Activated CD4-positive, alpha-beta T cell treated with anti-CD3 and anti-CD28 coated beads, Interleukin-2, Interleukin-4, amounts not matched to agents 100 ng/mL and 50 ng/mL, durations not matched to agents 16 hours and 8 hours (primary cell): Measurements from ENCODE around the gene FECH.

Experiments used
- DNase-seq: peaks from one replicate; pipeline ENCODE4 v3.0.0-alpha.2; 2020; ENCODE audit warnings: low spot score

FECH gene

DNA sequence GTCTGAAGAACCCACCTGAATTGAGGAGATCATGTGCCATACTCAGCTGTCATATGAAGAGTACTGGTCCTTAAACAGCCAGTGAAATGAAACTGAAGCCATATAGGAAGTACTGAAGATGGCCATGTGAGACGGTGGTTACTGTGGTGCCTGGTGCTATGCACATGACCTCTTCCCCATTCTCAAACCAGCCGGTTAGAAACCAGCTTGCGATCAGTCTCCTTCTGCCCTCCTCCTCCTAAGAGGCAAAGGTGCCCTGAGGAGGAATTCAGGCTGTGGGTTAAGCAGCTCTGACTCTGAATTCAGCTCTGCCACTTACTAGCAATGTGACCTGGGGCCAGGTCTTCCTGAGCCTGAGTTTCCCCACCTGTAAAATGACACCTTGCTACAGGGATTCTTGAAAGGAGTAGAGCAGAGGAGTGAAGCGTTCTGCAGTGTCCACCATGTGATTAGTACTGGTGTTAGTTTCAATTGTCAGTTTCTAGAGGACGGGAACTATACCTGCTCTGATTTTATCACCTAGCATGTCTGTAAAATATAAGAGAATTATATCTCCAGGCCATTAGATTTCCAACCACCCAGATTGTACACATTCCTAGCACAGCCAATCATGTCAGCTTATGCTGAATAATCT lies 5.1 kb downstream of the FECH start:
- no peak for DNase-seq

DNA sequence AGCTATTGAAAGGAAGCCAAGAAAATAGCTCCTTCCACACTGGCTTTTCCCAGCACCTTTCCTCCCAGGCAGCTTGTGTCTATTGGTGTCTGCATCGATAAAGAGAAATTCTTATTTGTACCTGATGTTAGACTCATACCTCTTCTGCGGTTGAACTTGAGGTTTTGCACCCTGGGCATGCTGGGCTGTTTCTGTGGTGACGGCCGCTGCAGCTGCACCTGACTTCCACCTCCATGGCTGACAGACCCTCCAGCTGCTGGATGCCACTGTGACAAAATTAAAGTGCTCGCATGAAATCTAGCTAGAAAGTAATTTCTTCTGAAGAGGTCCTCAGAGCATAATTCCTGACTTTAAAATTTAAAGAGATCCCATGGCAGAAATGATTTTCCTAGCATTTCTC lies 6.6 kb downstream of the FECH start:
- DNase-seq, result peak; percentile 14

DNA sequence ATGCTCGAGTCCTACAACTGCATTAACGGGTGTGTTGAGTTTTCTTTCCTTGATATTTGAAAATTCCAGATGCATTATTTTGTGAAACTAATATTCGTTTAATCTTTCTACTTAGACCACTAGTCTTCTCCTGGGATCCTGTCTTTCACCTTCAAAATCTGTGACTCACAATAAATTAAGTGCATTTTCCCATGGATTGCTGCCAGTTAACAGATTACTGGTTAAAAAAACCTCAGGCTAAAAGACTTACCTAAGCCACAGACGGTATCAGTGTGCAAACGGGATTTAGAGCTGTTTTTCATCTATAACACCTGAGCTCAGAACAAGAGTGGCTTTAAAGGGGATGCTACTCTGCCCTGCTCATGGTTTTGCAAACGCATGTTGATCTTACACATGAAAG lies 10.2 kb downstream of the FECH start:
- no peak for DNase-seq

DNA sequence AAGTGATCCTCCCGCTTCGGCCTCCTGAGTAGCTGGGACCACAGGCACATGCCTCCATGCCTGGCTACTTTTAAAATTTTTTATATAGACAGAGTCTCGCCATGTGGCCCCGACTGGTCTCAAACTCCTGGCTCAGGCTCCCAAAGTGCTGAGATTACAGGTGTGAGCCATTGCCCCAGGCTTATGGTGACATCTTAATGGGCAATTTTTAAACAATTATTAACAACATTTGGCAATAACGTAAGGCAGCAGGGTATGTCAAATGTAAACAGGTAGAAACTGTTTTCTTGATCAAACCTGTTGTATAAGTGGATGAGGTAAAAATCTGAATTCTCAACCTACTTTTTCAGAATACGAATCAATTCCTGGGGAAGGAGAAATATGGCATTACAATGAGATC lies 11.0 kb downstream of the FECH start:
- no peak for DNase-seq

DNA sequence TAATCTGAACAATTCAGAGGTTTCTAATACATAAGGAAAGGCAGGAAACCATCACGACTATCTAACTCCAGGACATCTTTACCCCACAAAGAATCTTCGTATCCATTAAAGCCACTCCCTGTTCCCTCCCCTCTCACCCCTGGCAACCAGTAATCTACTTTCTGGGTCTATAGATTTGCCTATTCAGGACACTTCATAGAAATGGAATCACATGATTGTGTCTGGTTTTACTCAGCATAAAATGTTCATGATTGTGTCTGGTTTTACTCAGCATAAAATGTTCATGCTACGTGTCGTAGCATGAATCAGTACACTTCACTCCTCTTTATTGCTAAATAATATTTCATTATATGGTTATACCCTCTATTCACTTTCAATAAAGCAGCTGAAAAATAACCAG lies 11.6 kb downstream of the FECH start:
- no peak for DNase-seq

DNA sequence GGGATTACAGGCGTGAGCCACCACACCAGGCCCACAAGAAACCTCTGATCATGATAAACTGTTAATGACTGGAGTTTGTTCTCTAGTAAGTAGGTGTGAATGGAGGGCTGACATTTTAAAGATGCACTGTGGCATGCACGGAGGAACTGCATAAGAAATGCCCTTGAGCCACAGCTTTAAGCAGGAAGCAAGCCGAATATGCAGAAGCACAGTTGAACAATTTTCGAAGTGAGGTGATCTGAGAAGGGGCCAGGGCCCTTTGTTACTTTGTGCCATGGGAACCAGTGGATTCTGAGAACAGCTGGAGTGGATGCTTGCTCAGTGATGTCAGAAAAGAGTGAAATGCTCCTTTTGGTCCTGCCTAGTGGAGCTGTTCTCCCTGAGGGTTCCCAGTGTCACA lies 16.3 kb downstream of the FECH start:
- DNase-seq, result no peak

DNA sequence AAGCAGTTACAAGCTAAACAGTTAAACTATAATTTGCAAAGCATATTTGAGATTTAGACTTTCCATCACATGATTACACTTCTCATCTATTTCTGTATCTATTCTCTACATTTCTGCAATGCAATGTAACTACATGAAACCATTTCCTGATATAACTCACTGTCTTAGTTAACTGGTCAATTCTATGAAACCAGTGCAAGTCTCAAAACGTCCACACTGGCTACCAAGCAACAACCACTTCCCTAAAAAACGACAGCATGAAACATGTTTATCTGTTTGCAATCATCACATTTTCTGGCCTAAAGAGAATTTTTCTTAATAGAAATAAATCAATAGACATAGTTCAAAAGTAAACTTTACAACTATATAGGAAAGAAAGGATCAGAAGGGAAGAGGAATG lies 17.4 kb downstream of the FECH start:
- no peak for DNase-seq

DNA sequence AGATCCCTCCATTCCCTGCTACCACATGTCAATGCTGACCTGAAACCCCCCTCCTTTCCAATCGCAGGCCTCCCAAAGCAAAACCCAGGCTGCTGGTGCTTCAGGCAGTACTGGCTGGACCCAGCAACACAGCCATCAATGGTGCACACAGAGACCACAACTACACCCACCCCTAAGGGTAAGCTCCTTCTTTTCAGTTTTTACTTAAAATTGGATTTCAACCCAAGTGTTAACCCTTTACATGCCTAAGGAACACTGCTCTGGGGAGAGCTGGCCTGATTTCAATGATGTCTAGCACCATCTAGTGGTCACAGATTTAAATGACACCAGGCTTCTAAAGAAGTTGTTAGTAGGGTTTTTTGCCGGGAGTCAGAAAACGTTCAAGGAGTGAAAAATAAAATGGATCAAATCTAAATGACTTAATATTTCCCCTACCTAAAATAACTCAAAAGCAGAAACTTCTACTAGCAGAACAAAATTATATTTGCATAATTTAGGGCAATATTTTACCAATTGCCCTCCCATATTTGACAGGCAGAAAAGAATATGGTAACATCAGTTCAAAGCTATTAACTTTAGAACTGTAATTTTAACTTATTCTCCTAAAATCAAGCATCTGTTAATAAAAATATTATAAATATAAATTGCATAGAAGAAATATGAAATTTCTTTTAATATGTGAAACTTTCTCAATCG lies 24.6 kb downstream of the FECH start:
- peak; percentile 68 for DNase-seq

DNA sequence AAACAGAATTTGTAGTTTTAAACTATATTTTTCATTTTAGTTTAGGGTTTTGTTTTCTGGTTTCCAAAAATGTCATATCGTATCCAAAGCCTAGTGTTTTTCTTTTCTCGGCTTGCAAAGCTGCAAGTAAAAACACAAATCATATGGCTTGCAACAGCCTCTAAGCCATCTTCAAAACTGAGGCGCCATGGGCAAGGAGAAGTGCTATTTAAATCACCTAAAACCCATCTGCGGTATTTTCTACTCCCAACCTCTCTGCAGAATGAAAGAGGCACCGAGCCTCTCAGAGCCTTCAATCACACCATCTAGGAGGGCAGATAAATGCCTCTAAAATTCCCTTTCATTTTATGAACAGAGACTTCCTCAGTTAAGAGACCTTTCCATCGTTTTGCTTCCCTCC lies 25.2 kb downstream of the FECH start:
- no peak for DNase-seq

DNA sequence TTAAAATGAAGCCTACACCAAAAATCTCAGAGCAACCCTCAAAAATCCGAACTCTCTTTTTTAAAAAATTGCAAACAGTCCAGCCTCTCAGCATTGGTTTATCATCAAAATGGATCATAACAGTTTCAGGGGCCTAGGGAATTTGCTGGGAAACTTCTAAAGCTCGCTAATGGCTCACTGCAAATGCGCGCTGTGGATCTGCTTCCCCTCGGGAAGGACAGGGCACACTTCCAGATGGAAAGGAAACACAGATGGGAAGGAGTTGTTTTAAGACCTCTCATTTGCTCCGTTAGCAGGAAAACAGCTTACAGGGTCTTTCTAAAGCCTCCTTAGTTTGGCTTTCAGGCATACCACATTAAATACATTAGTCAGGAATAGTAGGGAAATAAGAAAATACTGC lies 27.2 kb downstream of the FECH start:
- no peak for DNase-seq

DNA sequence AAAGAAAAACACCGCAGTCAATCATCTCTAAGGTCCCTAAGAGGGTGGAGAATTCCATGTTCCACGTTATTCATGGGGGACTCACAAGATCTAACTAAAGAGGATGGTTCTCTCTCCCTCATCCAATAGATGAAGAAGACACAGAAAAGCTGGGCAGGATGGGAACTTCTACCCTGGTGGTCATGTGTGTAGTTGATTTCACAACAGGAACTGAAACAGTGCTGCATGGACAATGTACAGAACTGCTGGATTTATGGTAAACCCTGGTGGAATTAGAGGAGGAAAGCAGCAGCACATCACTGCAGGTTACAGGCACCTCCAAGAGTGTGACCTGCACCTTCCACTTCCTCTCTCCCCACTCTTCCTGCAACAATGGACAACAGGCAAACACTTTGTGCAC lies 31.4 kb downstream of the FECH start:
- no peak for DNase-seq

DNA sequence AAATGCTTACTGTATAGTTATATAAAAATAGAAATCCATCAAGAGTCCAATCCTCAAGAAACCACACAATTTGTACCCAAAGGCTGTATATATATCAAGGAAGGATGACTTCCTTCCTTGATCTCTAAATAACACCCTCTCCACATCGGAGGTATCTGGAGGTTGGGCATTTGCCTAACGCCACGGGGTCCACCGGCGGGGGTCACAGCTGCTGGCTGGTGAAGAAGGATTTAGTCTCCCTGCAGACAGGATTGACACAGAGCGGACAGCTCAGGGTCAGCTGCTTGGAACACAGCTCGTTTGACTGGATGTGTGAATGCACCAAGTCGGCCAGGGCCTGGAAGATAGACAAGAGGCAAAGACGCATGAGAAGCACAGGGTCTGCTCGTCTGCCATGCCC lies 36.0 kb downstream of the FECH start:
- DNase-seq, result no peak

DNA sequence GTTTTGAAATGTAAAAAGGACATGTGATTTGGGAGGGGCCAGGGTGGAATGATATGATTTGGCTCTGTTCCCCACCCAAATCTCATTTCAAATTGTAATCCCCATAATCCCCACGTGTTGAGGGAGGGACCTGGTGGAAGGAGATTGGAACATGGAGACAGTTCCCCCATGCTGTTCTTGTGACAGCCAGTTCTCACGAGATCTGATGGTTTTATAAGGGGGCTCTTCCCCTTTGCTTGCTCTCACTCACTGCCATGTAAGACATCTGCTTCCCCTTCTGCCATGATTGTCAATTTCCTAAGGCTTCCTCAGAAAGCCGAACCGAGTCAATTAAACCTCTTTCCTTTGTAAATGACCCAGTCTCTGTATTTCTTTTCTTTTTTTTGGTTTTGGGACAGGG lies 39.2 kb downstream of the FECH start:
- DNase-seq, result no peak

DNA sequence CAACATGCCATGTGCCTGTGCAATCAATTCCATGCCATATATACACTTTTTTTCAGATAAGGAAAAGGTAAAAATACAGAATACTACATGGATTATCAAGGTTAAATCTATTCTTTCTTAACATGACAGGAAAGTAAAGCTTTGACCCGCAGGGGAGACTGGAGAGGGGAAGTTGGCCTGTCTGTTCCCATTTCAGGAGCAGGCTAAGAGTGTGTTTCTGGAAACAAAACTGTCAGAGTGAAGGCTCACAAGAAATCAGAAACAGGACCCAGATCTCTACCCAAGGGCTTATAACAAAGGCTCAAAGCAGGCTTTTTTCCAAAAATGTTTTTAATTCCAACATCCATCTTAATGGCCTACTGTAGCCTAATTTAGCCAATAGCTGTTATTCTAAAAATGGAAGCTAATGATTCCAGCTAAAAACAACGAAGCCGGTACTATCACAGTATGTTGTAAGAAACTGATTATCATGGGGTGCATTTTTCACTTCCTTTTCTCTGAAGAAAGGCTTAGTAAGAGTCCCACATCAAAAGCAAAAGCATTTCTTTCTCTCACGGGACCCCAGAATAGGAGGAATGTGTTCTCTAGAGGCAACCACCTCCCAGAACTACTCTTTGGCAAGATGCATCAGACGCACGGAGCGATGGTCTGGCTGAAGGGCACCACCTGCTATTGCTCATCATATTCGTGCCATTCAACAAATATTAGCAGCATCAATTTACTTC lies 41.4 kb downstream of the FECH start:
- no peak for DNase-seq

DNA sequence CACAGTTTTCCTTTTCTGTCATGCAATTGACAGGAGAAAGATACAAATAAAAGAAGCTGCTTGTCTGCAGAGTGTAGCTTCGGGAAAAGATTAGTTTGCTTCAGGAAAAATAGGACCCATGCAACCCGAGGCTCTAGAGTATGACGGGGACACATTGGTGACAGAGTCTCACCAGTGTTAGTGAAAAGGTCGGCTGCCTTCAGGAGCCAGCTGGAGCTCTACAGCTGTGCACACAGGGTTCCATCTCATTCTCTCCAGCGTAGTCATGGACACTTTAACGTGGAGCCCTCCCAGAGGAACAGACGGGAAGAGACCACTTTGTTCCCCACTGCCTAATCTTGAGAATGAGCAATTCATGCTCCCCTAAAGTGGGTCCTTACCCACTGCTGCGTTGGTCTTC lies 42.9 kb downstream of the FECH start:
- no peak for DNase-seq

DNA sequence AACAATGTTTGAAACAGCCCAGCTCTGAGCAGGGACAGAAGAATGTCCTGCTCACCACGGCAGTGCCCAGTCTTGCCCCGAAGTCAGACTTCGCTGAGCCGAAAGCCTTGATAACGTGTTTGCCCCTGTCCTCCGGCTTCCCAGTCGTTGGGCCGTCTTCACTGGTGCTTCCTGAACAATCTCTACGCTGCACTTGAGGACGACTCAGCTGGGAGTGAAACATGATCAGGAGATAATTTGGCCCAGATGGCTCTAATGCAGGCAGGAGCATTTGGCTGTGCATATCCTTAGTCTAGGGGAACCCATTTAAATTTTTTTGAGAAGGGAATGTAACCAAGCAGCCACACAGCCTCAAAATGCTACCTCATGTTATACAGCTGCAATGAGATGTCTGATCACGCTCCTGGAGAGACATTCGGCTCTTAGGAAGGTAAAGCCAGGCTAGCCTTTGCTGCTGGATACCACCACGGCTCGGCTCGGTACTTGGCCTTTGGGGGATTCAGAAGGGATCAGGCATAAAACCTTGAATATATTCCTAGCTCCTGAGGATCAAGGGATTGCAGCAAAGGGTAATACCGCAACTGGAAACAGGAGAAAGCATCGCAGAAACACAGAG lies 43.6 kb downstream of the FECH start:
- no peak for DNase-seq

DNA sequence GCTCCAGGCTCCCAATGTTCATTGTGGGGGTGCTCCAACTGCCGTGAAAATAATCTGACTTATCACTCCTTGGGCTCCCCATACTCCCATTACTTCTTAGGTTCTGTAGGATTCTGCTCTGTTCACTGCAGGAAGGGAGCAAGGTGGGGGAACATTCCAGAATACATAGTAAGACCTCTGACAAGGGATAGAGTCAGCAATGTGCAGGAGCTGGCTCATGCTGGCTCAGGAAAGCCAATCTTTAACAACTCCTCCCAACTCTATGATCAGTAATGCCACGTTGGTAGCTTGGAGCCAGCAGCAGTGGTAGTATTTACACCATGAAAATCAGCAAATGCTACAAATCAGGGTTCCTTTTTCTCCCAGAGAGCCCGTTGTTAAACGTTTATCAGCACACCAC lies 44.4 kb downstream of the FECH start:
- DNase-seq, result no peak

DNA sequence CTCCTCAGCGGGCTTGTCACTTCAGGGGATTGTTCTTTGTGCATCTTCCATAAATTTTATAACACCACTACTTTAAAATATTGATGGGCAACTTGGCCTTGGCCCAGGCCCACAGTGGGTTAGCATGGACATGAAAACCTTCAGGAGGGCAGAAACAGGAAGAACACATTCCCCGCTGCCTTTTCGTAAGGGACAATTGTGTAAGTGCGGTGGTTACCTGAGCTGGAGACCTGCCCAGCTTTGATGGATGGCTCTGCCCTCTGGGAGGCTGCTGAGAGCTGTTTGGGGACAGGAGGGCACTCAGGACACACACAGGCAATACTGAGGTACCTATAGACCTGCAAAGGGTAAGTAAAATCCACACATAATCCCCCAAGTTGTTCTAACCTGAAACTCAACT lies 46.8 kb downstream of the FECH start:
- no peak for DNase-seq

DNA sequence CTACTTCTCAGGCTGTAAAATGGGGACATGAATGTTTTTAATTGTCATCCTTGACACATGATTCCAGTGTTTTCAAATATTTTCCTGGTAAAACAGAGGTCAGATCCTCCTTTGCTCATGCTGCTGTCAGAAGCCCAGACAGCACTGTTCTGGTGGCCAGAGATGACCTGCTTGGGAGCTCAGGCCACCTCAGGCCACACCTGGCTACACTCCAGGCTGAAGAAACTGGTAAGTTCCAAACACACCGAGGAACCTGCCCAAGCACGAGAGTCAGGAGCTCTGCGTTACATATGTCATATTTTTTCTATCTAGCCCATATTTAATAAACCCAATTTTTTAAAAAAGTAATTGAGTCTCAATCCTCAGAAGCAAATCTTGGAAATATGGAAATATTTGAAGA lies 47.9 kb downstream of the FECH start:
- no peak for DNase-seq

DNA sequence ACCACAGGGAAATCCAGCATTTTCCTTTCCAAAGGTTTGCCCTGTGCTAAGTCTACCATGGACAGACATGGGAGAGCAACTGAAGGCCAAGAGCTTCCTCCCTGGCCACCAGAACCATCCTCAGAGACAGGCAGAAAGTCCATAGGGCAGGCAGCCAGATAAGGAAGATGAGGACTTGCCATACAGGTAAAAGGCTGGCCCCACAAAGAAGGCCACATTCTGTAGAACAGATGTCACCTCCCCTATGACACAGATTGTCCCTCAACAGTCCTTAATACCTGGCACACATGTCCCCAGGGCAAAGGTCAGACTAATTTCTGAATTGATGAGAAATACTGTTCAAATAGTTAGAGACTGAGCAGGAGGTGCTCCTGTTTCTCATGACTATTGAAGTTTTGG lies 52.0 kb downstream of the FECH start:
- no peak for DNase-seq

DNA sequence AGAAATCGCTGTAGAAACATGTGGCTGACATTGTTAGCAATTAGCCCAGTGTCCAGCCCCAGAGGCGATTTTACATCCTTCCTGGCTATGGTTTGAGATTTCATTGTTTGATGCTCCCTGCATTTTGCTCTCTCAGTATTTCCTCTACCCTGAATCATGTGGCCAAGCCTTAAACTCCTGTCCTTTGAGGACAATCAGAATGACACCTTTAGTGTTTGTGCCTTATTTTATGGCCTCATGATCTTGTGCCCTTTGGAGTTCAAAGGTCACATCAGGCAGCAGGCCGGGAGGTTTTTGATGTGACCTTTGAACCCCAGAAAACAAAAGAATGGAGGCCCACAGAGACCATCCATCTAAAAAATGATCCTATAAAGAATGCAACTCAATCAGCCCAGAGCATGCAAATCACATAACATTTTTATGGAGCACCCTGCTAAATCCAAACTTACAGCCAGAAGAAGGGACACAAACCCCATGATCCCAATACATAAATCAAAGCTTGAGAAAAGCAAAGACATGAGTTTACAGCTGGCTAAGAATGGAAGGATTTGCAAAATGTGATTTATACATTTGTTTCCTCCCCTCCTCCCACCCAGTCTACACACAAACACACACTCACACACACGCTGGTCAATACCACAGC lies 52.5 kb downstream of the FECH start:
- DNase-seq, result no peak

DNA sequence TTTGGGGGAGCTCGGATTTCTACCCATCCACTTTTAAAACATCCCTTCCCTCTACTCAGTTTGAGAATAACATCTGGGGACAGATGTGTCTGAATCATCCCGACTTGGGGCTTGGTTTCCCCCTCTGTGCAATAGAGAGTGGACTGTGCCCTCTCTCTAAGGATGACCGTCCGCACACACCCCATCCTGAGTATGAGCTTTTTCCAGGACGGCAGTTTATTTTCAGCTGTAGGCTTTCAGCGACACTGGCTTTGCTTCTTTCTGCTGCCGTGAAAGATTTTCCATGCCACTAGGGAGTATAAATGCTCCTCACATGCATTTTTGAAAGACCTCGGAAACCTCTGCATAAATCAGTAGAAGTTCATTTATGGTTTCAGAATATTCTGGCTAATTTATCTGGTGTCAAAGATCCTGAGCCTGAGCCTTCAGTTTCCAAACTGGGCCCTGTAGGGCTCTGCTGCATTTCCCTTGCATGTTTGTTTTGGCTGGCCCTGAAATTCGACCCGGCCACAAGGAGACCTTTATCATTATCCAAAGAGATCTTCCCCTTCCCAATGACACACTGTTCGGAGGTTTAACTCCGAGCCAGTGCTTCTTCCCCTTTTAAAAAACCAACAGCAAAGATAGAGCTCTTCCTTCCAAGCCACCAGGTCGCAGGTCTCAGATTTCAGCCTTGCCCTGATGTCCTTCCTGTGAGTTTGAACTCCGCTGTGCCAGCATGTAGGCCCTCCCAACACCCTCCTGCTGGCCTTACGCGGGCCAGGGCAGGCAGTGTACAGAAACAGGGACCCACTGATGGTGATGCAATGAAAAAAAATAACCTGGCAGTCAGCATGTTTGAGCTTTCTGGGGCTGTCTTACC lies 53.3 kb downstream of the FECH start:
- DNase-seq, result no peak
